GM23338 (cell line): Measurements from ENCODE around the gene ARG1.

Source experiments
- CTCF ChIP-seq, 2 experiments: fragments of 200-600 bp in 1 of 2; sonication (generic) in 1 of 2; conservative IDR thresholded peaks; 2 replicates each; pipeline versions ENCODE4 v1.5.1 to v1.6.1; 2016 to 2017; ENCODE audit warnings: antibody characterized with exemption in 2 of 2, low read depth in 2 of 2, mild to moderate bottlenecking in 2 of 2, moderate library complexity in 1 of 2
- ETS1 ChIP-seq: IDR thresholded peaks from 2 replicates; pipeline ENCODE4 v1.6.1; 2016; ENCODE audit warnings: antibody characterized with exemption
- EZH2 ChIP-seq: fragments of 200-600 bp; sonication (generic); IDR thresholded peaks from one replicate; pipeline ENCODE4 v1.8.0; 2017; ENCODE audit warnings: antibody characterized with exemption, mild to moderate bottlenecking, low read depth; ENCODE audit not compliant: unreplicated experiment
- EZH2phosphoT487 ChIP-seq: fragments of 200-600 bp; sonication (generic); IDR thresholded peaks from one replicate; pipeline ENCODE4 v1.8.1; 2018; ENCODE audit warnings: antibody characterized with exemption; ENCODE audit not compliant: unreplicated experiment
- POLR2AphosphoS5 ChIP-seq: IDR thresholded peaks from 2 replicates; pipeline ENCODE4 v1.6.1; 2016; ENCODE audit warnings: antibody characterized with exemption, low read depth
- REST ChIP-seq: IDR thresholded peaks from one replicate; pipeline ENCODE4 v1.6.1; 2018; ENCODE audit warnings: antibody characterized with exemption; ENCODE audit not compliant: unreplicated experiment
- STAT1 ChIP-seq: IDR thresholded peaks from one replicate; pipeline ENCODE4 v1.6.1; 2016; ENCODE audit warnings: antibody characterized with exemption; ENCODE audit not compliant: unreplicated experiment
- ZNF331 ChIP-seq: fragments of 250-450 bp; sonication (Bioruptor Pico); IDR thresholded peaks from 2 replicates; pipeline ENCODE4 v1.5.0; 2020; ENCODE audit warnings: low read depth, mild to moderate bottlenecking, moderate library complexity

GRCh38 chr6:131549811-131550210, 23.2 kb upstream of the ARG1 start:
- TF ChIP-seq EZH2 (no peak), POLR2AphosphoS5 (no peak), CTCF (conservative IDR thresholded peaks at IDR 0.05; ENCODE audit: low read depth in 2 of 2) (no peak), REST (no peak), ZNF331 (CRISPR knock-in tag) (no peak), STAT1 (no peak), EZH2phosphoT487 (no peak), ETS1 (no peak)
